BJ (cell line): ENCODE data around the gene SRSF5. TPM values are rescaled to one million over a fixed set of nuclear protein-coding genes. Genes with fewer than 3 reads are reported as not detected.

Experiments used
- CTCF ChIA-PET: fragments of 350-600 bp; formaldehyde crosslinking; extraction: SDS; loops from one replicate; lab custom pipeline; 2021; ENCODE audit warnings: antibody characterized with exemption, inconsistent platforms; lab: Yijun Ruan, JAX
- POLR2A ChIA-PET: fragments of 300-600 bp; sonication (Branson Sonifier 250); formaldehyde crosslinking; extraction: SDS; loops from one replicate; lab custom pipeline; 2021; ENCODE audit warnings: antibody characterized with exemption; lab: Charles Lee
- DNase-seq: peaks from one replicate; pipeline ENCODE4 v3.0.0-alpha.2; 2011; ENCODE audit warnings: low read depth
- H3K27me3 ChIP-seq: 2 replicates; pipeline ENCODE4 v1.6.0; 2011; ENCODE audit warnings: low read length; ENCODE audit not compliant: control insufficient read depth, insufficient read depth
- H3K36me3 ChIP-seq: 2 replicates; pipeline ENCODE4 v1.5.1; 2011; ENCODE audit warnings: low read length; ENCODE audit not compliant: control insufficient read depth, insufficient read depth
- H3K4me3 ChIP-seq: 2 replicates; pipeline ENCODE4 v1.5.1; 2011; ENCODE audit warnings: low read depth, mild to moderate bottlenecking, control low read depth, low read length
- CTCF ChIP-seq: IDR thresholded peaks from 2 replicates; pipeline ENCODE4 v1.5.1; 2011; ENCODE audit warnings: low read depth, mild to moderate bottlenecking, control low read depth, inconsistent platforms, low read length, moderate library complexity; ENCODE audit not compliant: insufficient read depth
- polyA plus RNA-seq: library from polyadenylated mRNA; depleted of rRNA; stranded (reverse); fragments of >200 nt; gene quantifications from 2 replicates; pipeline ENCODE4 v1.2.3, GENCODE V29; 2011

SRSF5 gene
- polyA plus RNA-seq, 1 experiment: 162 TPM

GRCh38 chr14:69775012-69775411, 8.1 kb downstream of the SRSF5 start:
- H3K4me3 ChIP-seq: no peak overlapping the region
- DNase-seq: no peak
- peaks cover 16% of the 10 kb centered on the region for H3K36me3 ChIP-seq
- ChIA-PET CTCF (no interaction called here), POLR2A (no interaction called here)
- H3K27me3 ChIP-seq: no peaks in the 10 kb centered on the region
- no peak for TF ChIP-seq CTCF

GRCh38 chr14:69776875-69777453, 10.0 kb downstream of the SRSF5 start:
- TF ChIP-seq CTCF: no peak
- DNase-seq: no peak
- peaks cover 15% of the 10 kb centered on the region for H3K36me3 ChIP-seq
- H3K27me3 ChIP-seq: no peaks in the 10 kb centered on the region
- CTCF ChIA-PET: no interaction called here
- POLR2A ChIA-PET: no interaction called here
- H3K4me3 ChIP-seq: no peak overlapping the region

- no peak for DNase-seq
- ChIA-PET CTCF (no interaction called here), POLR2A (no interaction called here)
- H3K4me3 ChIP-seq: no peak overlapping the region
- no peak for TF ChIP-seq CTCF
- H3K36me3 ChIP-seq: peaks cover 7% of the 10 kb centered on the region; the same call in 1 of the 2 replicates
- H3K27me3 ChIP-seq: no peaks in the 10 kb centered on the region
Measured at GRCh38 chr14:69779088-69779487, 12.1 kb downstream of the SRSF5 start.

- no peaks in the 10 kb centered on the region for H3K27me3 ChIP-seq
- H3K36me3 ChIP-seq: peaks cover 6% of the 10 kb centered on the region
- DNase-seq: no peak
- no peak overlapping the region for H3K4me3 ChIP-seq
- CTCF ChIA-PET: no interaction called here
- POLR2A ChIA-PET: no interaction called here
- no peak for TF ChIP-seq CTCF
Measured at GRCh38 chr14:69780092-69780491, 13.2 kb downstream of the SRSF5 start.

GRCh38 chr14:69780952-69781351, 14.0 kb downstream of the SRSF5 start:
- Histone ChIP-seq H3K27me3 (no peaks in the 10 kb centered on the region), H3K36me3 (peaks cover 6% of the 10 kb centered on the region), H3K4me3 (no peak overlapping the region)
- ChIA-PET POLR2A (no interaction called here), CTCF (no interaction called here)
- TF ChIP-seq CTCF: no peak
- DNase-seq: no peak
